PC-9 (cell line): ENCODE data around the gene SLC25A1. TPM values are rescaled to one million over a fixed set of nuclear protein-coding genes. Genes with fewer than 3 reads are reported as not detected.
A peak's percentile ranks its signal among the peaks of the same experiment; 100 is the strongest.

Source experiments
- BruUV-seq: library from RNA; stranded (reverse); fragments of 400-500 nt; replicated peaks from 2 replicates; lab custom pipeline; 2021; lab: Mats Ljungman, UMichigan
- CTCF ChIA-PET: fragments of 300-600 bp; sonication (Branson Sonifier 250); formaldehyde crosslinking; loops from one replicate; lab custom pipeline; 2022; ENCODE audit warnings: antibody characterized with exemption; lab: Charles Lee
- POLR2A ChIA-PET: fragments of 300-600 bp; sonication (Branson Sonifier 250); formaldehyde crosslinking; loops from one replicate; lab custom pipeline; 2022; ENCODE audit warnings: antibody characterized with exemption; ENCODE audit not compliant: unreplicated experiment; lab: Charles Lee
- DNase-seq, 2 experiments: peaks; one replicate each; pipeline versions ENCODE4 v3.0.0 to v3.0.0-alpha.2; 2015 to 2022; ENCODE audit warnings: mixed read lengths in 1 of 2
- H2AFZ ChIP-seq: fragments of 200-600 bp; sonication (generic); 2 replicates; pipeline ENCODE4 v1.8.1; 2017; ENCODE audit warnings: antibody characterized with exemption
- H3F3A ChIP-seq: fragments of 200-600 bp; sonication (generic); 2 replicates; pipeline ENCODE4 v1.8.1; 2017; ENCODE audit warnings: antibody characterized with exemption, mild to moderate bottlenecking, low read depth; ENCODE audit not compliant: insufficient read depth
- H3K27ac ChIP-seq: fragments of 200-600 bp; sonication (generic); 2 replicates; pipeline ENCODE4 v1.6.1; 2016; ENCODE audit warnings: mixed run types
- H3K27me3 ChIP-seq: fragments of 200-600 bp; sonication (generic); 2 replicates; pipeline ENCODE4 v1.6.1; 2016; ENCODE audit warnings: low read depth, mixed run types; ENCODE audit not compliant: insufficient read depth
- H3K36me3 ChIP-seq: fragments of 200-600 bp; sonication (generic); 2 replicates; pipeline ENCODE4 v1.6.1; 2016; ENCODE audit warnings: low read depth, mixed run types
- H3K4me1 ChIP-seq: fragments of 200-600 bp; sonication (generic); replicated peaks from 2 replicates; pipeline ENCODE4 v1.6.1; 2016; ENCODE audit warnings: mixed run types; ENCODE audit not compliant: insufficient read depth
- H3K4me2 ChIP-seq: fragments of 200-600 bp; sonication (generic); 2 replicates; pipeline ENCODE4 v1.6.1; 2017; ENCODE audit warnings: mixed run types
- H3K4me3 ChIP-seq: fragments of 200-600 bp; sonication (generic); 2 replicates; pipeline ENCODE4 v1.6.1; 2016; ENCODE audit warnings: mixed run types
- H3K79me2 ChIP-seq: fragments of 200-600 bp; sonication (generic); 2 replicates; pipeline ENCODE4 v1.6.1; 2017; ENCODE audit warnings: low read depth, mixed run types
- H3K9me2 ChIP-seq: fragments of 200-600 bp; sonication (generic); 2 replicates; pipeline ENCODE4 v1.8.1; 2017; ENCODE audit warnings: mild to moderate bottlenecking; ENCODE audit not compliant: insufficient read depth
- H3K9me3 ChIP-seq: fragments of 200-600 bp; sonication (generic); 2 replicates; pipeline ENCODE4 v1.8.1; 2016; ENCODE audit warnings: low read depth; ENCODE audit not compliant: insufficient read depth
- H4K20me1 ChIP-seq: fragments of 200-600 bp; sonication (generic); 2 replicates; pipeline ENCODE4 v1.8.1; 2017; ENCODE audit not compliant: insufficient read depth
- CTCF ChIP-seq: fragments of 200-600 bp; sonication (generic); conservative IDR thresholded peaks from 2 replicates; pipeline ENCODE4 v1.6.1; 2017; ENCODE audit warnings: mixed run types, antibody characterized with exemption, mild to moderate bottlenecking, moderate library complexity
- EZH2 ChIP-seq: fragments of 200-600 bp; sonication (generic); IDR thresholded peaks from 2 replicates; pipeline ENCODE4 v1.8.0; 2017; ENCODE audit warnings: antibody characterized with exemption, low read depth
- intact Hi-C: fragments of 100-400 bp; cut with micrococcal nuclease; formaldehyde crosslinking; loops from one replicate; pipeline ENCODE4 v1.10.0; 2022; ENCODE audit not compliant: unreplicated experiment
- total RNA-seq: library from RNA; stranded (reverse); gene quantifications from 2 replicates; pipeline ENCODE4 v1.2.3, GENCODE V29; 2021

The SLC25A1 gene
- total RNA-seq, 1 experiment from 2014 or later = 79.9 TPM

GRCh38 chr22:19220867-19221266 is 42.3 kb upstream of the SLC25A1 start:
- ChIA-PET CTCF (no interaction called here), POLR2A (interaction anchor here (0.6 kb wide), 1 partner anchor 44 kb away, joined by 8 read pairs; no protein-coding TSS in a partner anchor)
- Histone ChIP-seq H3K79me2 (no peaks in the 10 kb centered on the region), H3K4me1 (peaks cover 13% of the 10 kb centered on the region; the same call in 1 of the 2 replicates), H3K27me3 (no peaks in the 10 kb centered on the region), H2AFZ (no peak overlapping the region), H3K4me2 (no peak overlapping the region), H3K9me2 (no peaks in the 10 kb centered on the region), H3K36me3 (no peaks in the 10 kb centered on the region), H3K27ac (no peak overlapping the region), H3K9me3 (no peaks in the 10 kb centered on the region), H3K4me3 (no peak overlapping the region), H4K20me1 (no peaks in the 10 kb centered on the region), H3F3A (no peaks in the 10 kb centered on the region; the same call in 1 of the 2 replicates)
- intact Hi-C loops = no loop called here
- TF ChIP-seq EZH2 (no peak), CTCF (no peak)
- no peak for DNase-seq
- BruUV-seq = no TSS peak

DNA sequence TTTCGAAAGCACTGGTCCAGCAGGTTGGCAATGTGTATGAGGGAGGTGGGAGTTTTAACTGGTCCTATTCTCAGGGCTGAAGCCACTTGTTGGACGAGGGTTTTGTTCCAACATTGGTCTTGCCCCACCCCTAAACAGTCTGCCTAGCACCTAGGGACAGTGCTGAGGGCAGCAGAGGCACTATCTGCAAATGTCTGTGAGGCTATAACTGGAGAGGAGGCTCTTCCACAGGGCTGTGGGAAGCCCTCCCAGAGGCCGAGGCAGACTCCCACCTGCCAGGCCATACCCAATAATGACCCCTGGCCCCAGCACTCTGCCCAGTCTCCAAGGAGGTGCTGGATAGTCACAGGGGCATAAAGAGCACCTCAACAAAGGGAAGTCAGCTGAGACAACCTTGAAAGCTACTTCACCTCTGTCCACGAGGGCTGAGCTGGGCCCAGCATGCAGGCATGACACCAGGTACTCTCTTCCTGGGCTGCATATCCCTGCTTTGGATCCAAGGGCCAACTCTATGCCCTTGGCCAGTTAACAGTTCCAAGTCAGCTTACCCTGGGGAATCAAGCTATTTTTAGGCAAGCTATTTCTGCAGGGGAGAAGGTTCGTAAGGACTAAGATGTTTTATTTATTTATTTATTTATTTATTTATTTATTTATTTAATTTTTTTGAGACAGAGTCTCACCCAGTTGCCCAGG is 40.2 kb upstream of the SLC25A1 start:
- Histone ChIP-seq H4K20me1 (no peaks in the 10 kb centered on the region), H3K4me1 (peaks cover 13% of the 10 kb centered on the region; the same call in 1 of the 2 replicates), H3K27me3 (no peaks in the 10 kb centered on the region), H3K9me3 (no peaks in the 10 kb centered on the region), H3K9me2 (no peaks in the 10 kb centered on the region), H3K27ac (no peak overlapping the region), H3K79me2 (no peaks in the 10 kb centered on the region), H2AFZ (no peak overlapping the region), H3K4me3 (no peak overlapping the region), H3K4me2 (peak overlapping the region; percentile 44; the same call in 1 of the 2 replicates), H3F3A (no peaks in the 10 kb centered on the region; the same call in 1 of the 2 replicates), H3K36me3 (no peaks in the 10 kb centered on the region)
- no TSS peak for BruUV-seq
- TF ChIP-seq EZH2 = no peak
- no peak for TF ChIP-seq CTCF
- POLR2A ChIA-PET = no interaction called here
- CTCF ChIA-PET = no interaction called here
- intact Hi-C loops = no loop called here
- peak in 1 of 2 experiments; percentile 46 for DNase-seq

DNA sequence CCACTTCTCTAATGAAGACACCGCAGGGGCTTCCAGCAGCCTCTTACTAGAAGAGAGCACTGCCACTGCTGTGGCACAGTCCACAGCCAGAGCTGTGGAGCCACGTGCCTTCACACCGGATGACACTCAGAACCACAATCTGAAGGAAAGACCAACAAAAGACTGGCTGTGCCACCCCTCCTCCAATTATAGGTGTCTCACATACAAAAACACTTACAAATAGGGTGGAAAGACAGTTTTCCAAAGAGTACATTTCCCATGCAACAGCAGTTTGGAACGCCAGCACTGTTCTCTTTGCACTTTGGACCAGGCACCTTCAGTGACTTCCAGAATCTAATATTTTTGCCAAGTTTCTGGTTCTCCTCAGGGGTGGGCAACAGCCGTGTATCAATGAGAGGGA is 38.0 kb upstream of the SLC25A1 start:
- Histone ChIP-seq H3K9me2 (no peaks in the 10 kb centered on the region), H3K79me2 (no peaks in the 10 kb centered on the region), H3K4me2 (no peak overlapping the region), H3K27me3 (no peaks in the 10 kb centered on the region), H3F3A (no peaks in the 10 kb centered on the region; the same call in 1 of the 2 replicates), H3K27ac (no peak overlapping the region), H3K4me3 (no peak overlapping the region), H3K4me1 (peaks cover 13% of the 10 kb centered on the region; the same call in 1 of the 2 replicates), H3K9me3 (no peaks in the 10 kb centered on the region), H4K20me1 (no peaks in the 10 kb centered on the region), H3K36me3 (no peaks in the 10 kb centered on the region), H2AFZ (no peak overlapping the region)
- ChIA-PET CTCF (no interaction called here), POLR2A (no interaction called here)
- DNase-seq = no peak
- no TSS peak for BruUV-seq
- intact Hi-C loops = no loop called here
- TF ChIP-seq CTCF (no peak), EZH2 (no peak)
